Neural cell (in vitro differentiated cells): ENCODE results near the gene SMYD5. TPM values are rescaled to one million over a fixed set of nuclear protein-coding genes. Genes with fewer than 3 reads are reported as not detected.

Experiments
- H2AFZ ChIP-seq: fragments of 200-600, 300-800 bp; sonication (generic), shearing (Covaris generic); 2 replicates; pipeline ENCODE4 v1.6.0; 2014; ENCODE audit warnings: low read depth, mild to moderate bottlenecking, antibody characterized with exemption, low read length, moderate library complexity
- H3F3A ChIP-seq: fragments of 200-600 bp; shearing (Covaris generic); 2 replicates; pipeline ENCODE4 v1.6.1; 2016; ENCODE audit warnings: mild to moderate bottlenecking, moderate library complexity, mixed read lengths, antibody characterized with exemption, low read length; ENCODE audit not compliant: insufficient read depth, poor library complexity, severe bottlenecking
- H3K27ac ChIP-seq: fragments of 200-600, 300-800 bp; sonication (generic), shearing (Covaris generic); 2 replicates; pipeline ENCODE4 v1.5.1; 2014; ENCODE audit warnings: mild to moderate bottlenecking, low read length, moderate library complexity
- H3K27me3 ChIP-seq: fragments of 300-800, 200-600 bp; sonication (generic), shearing (Covaris generic); 2 replicates; pipeline ENCODE4 v1.6.0; 2014; ENCODE audit warnings: mild to moderate bottlenecking, low read depth, low read length, moderate library complexity; ENCODE audit not compliant: insufficient read depth
- H3K36me3 ChIP-seq: fragments of 300-800, 200-600 bp; sonication (generic), shearing (Covaris generic); 2 replicates; pipeline ENCODE4 v1.5.1; 2014; ENCODE audit warnings: mild to moderate bottlenecking, antibody characterized with exemption, low read length, moderate library complexity; ENCODE audit not compliant: insufficient read depth
- H3K4me2 ChIP-seq: fragments of 300-800, 200-600 bp; sonication (generic), shearing (Covaris generic); 2 replicates; pipeline ENCODE4 v1.6.0; 2014; ENCODE audit warnings: mild to moderate bottlenecking, low read length
- H3K4me3 ChIP-seq: fragments of 300-800, 200-600 bp; sonication (generic), shearing (Covaris generic); 2 replicates; pipeline ENCODE4 v1.5.1; 2014; ENCODE audit warnings: mild to moderate bottlenecking, low read length, moderate library complexity
- H3K79me2 ChIP-seq: fragments of 200-600 bp; shearing (Covaris generic); replicated peaks from 2 replicates; pipeline ENCODE4 v1.6.0; 2014; ENCODE audit warnings: mild to moderate bottlenecking, low read length, moderate library complexity; ENCODE audit not compliant: insufficient read depth
- H3K9ac ChIP-seq: fragments of 300-800, 200-600 bp; sonication (generic), shearing (Covaris generic); 2 replicates; pipeline ENCODE4 v1.6.1; 2016; ENCODE audit warnings: mild to moderate bottlenecking, low read length, mixed read lengths
- H3K9me2 ChIP-seq: fragments of 200-600 bp; shearing (Covaris generic); 2 replicates; pipeline ENCODE4 v1.6.1; 2016; ENCODE audit warnings: mild to moderate bottlenecking, low read length, mixed read lengths; ENCODE audit not compliant: insufficient read depth
- H3K9me3 ChIP-seq: fragments of 200-600, 300-800 bp; sonication (generic), shearing (Covaris generic); 2 replicates; pipeline ENCODE4 v1.6.1; 2016; ENCODE audit warnings: mild to moderate bottlenecking, mixed run types, low read length, moderate library complexity, mixed read lengths
- H4K20me1 ChIP-seq: fragments of 200-600 bp; shearing (Covaris generic); 2 replicates; pipeline ENCODE4 v1.6.1; 2016; ENCODE audit warnings: mild to moderate bottlenecking, mixed run types; ENCODE audit not compliant: insufficient read depth
- EP300 ChIP-seq: fragments of 450-650 bp; conservative IDR thresholded peaks from 2 replicates; pipeline ENCODE4 v1.6.1; 2014; ENCODE audit warnings: antibody characterized with exemption, mild to moderate bottlenecking, moderate library complexity; ENCODE audit not compliant: poor library complexity, severe bottlenecking
- EZH2 ChIP-seq: fragments of 200-600, 300-800 bp; shearing (Covaris generic), sonication (generic); IDR thresholded peaks from 2 replicates; pipeline ENCODE4 v1.6.1; 2014; ENCODE audit warnings: antibody characterized with exemption, low read length, borderline replicate concordance, mild to moderate bottlenecking; ENCODE audit not compliant: insufficient read depth, poor library complexity, severe bottlenecking
- MXI1 ChIP-seq: fragments of 450-650 bp; conservative IDR thresholded peaks from 2 replicates; pipeline ENCODE4 v1.6.1; 2014; ENCODE audit warnings: antibody characterized with exemption, mild to moderate bottlenecking; ENCODE audit not compliant: poor library complexity, severe bottlenecking
- POLR2AphosphoS5 ChIP-seq: IDR thresholded peaks from 2 replicates; pipeline ENCODE4 v1.6.1; 2012
- RAD21 ChIP-seq: fragments of 450-650 bp; conservative IDR thresholded peaks from 2 replicates; pipeline ENCODE4 v1.6.1; 2014; ENCODE audit warnings: antibody characterized with exemption, mild to moderate bottlenecking, moderate library complexity
- SMC3 ChIP-seq: fragments of 450-650 bp; conservative IDR thresholded peaks from 2 replicates; pipeline ENCODE4 v1.6.1; 2014; ENCODE audit warnings: antibody characterized with exemption, mild to moderate bottlenecking, moderate library complexity; ENCODE audit not compliant: poor library complexity
- TAF1 ChIP-seq: IDR thresholded peaks from 2 replicates; pipeline ENCODE4 v1.6.1; 2012; ENCODE audit warnings: low read depth
- polyA plus RNA-seq: library from polyadenylated mRNA; depleted of rRNA; stranded (reverse); fragments of >200 nt; gene quantifications from 2 replicates; pipeline ENCODE4 v1.2.3, GENCODE V29; 2014
- TF ChIP-seq, protein P1 (sequence below): IDR thresholded peaks from 2 replicates; pipeline ENCODE4 v1.6.1; 2012; ENCODE audit warnings: borderline replicate concordance
- TF ChIP-seq, protein P2 (sequence below): fragments of 450-650 bp; IDR thresholded peaks from 2 replicates; pipeline ENCODE4 v1.5.1; 2014; ENCODE audit warnings: antibody characterized with exemption, mild to moderate bottlenecking, moderate library complexity; ENCODE audit not compliant: poor library complexity, severe bottlenecking

The SMYD5 gene
- polyA plus RNA-seq, 1 donor from 2014 or later = 15.5 TPM

DNA sequence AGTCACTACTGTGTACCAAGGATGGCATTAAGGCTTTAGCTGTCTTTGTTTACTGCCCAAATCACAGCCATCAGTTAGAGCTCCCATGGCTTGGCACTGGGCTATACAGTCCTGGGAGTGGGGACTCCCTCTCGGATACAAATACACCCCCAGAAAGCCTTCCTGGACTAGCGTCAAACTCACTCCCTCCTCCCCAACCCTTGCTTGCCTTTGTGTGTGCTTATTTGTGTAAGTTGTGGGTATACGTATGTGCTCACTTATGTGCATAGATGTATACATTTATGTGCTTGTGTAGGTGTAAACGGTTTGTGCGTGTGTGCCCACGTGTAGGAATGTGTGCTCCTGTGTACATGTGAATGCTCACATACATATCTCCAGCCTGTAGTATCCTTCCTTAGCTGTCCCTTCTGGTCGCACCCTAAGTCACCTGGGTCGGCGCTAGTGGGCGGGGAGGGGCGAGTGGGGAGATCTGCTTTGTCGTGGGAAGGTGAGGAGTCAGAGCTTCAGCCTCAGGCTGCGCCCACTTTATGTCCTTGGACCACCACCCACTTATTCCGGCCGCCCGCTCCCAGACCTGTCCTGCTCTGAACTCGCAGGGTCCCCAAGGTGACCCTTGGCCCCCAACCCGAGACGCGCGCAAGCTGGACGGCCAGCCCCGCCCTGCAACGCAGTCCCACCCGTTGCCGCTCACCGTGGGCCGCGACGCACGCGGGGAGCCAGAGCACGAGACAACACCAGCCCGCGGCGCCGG, 18.5 kb downstream of the SMYD5 start:
- H3K79me2 ChIP-seq = peaks cover 31% of the 10 kb centered on the region
- no peaks in the 10 kb centered on the region for H3K27me3 ChIP-seq
- H2AFZ ChIP-seq = peak overlapping the region; percentile 13
- TF ChIP-seq, protein P1, sequence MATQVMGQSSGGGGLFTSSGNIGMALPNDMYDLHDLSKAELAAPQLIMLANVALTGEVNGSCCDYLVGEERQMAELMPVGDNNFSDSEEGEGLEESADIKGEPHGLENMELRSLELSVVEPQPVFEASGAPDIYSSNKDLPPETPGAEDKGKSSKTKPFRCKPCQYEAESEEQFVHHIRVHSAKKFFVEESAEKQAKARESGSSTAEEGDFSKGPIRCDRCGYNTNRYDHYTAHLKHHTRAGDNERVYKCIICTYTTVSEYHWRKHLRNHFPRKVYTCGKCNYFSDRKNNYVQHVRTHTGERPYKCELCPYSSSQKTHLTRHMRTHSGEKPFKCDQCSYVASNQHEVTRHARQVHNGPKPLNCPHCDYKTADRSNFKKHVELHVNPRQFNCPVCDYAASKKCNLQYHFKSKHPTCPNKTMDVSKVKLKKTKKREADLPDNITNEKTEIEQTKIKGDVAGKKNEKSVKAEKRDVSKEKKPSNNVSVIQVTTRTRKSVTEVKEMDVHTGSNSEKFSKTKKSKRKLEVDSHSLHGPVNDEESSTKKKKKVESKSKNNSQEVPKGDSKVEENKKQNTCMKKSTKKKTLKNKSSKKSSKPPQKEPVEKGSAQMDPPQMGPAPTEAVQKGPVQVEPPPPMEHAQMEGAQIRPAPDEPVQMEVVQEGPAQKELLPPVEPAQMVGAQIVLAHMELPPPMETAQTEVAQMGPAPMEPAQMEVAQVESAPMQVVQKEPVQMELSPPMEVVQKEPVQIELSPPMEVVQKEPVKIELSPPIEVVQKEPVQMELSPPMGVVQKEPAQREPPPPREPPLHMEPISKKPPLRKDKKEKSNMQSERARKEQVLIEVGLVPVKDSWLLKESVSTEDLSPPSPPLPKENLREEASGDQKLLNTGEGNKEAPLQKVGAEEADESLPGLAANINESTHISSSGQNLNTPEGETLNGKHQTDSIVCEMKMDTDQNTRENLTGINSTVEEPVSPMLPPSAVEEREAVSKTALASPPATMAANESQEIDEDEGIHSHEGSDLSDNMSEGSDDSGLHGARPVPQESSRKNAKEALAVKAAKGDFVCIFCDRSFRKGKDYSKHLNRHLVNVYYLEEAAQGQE = no peak
- no peak for TF ChIP-seq SMC3
- TF ChIP-seq EZH2 = no peak
- TF ChIP-seq EP300 = no peak
- TF ChIP-seq MXI1 = peak; percentile 71
- no peak for TF ChIP-seq RAD21
- TF ChIP-seq POLR2AphosphoS5 = no peak
- TF ChIP-seq TAF1 = no peak
- TF ChIP-seq, protein P2, sequence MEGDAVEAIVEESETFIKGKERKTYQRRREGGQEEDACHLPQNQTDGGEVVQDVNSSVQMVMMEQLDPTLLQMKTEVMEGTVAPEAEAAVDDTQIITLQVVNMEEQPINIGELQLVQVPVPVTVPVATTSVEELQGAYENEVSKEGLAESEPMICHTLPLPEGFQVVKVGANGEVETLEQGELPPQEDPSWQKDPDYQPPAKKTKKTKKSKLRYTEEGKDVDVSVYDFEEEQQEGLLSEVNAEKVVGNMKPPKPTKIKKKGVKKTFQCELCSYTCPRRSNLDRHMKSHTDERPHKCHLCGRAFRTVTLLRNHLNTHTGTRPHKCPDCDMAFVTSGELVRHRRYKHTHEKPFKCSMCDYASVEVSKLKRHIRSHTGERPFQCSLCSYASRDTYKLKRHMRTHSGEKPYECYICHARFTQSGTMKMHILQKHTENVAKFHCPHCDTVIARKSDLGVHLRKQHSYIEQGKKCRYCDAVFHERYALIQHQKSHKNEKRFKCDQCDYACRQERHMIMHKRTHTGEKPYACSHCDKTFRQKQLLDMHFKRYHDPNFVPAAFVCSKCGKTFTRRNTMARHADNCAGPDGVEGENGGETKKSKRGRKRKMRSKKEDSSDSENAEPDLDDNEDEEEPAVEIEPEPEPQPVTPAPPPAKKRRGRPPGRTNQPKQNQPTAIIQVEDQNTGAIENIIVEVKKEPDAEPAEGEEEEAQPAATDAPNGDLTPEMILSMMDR = peak; percentile 9
- no peaks in the 10 kb centered on the region for H3K9me2 ChIP-seq
- peaks cover 2% of the 10 kb centered on the region for H3F3A ChIP-seq
- H3K4me2 ChIP-seq = peak overlapping the region; percentile 66
- no peak overlapping the region for H3K27ac ChIP-seq
- H4K20me1 ChIP-seq = no peaks in the 10 kb centered on the region
- no peaks in the 10 kb centered on the region for H3K9me3 ChIP-seq
- peak overlapping the region; percentile 86 for H3K4me3 ChIP-seq
- H3K36me3 ChIP-seq = no peaks in the 10 kb centered on the region
- peak overlapping the region; percentile 60 for H3K9ac ChIP-seq

DNA sequence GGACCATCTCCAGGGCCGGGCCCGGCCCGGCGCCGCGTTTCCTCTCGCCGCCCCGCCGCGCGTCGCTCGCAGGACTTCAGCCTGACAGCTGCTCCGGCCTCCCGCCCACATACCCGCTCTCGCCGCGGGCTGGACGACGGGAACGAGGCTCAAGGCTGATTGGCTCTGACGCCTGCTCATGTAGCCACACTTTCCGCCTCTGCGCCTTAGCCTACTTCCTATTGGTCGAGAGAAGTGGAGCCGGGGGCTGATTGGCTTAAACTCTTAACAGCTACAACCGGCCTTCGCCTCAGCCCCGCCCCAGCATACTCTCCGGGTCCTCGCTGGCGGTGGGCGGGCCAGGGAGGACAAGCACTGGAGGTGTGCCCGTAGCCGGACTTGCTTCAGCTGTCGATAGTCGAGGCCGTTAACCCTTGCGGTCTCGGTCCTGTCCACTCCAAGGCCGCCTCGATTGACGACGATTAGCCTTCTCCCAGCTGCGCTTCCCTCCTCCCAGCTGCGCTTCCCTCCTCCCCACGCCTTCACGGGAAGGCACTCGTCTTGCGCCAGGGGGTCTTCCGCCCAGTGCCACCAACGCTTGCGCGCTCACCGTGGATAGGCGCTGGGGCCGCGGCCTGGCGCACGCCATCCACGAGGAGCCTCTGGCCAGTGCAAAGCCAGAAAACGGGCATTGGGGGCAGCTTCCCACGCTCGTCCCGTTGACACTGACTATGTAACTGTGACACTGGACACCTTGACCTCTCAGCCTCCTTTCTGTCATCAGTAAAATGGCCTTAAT, 19.3 kb downstream of the SMYD5 start, which contains the start of gene PRADC1:
Gene PRADC1, minus strand, starts transcription at position 86 of the 778 bp plus-strand sequence. Its CDS starts 79 bp downstream, at position 7.
- no peak for TF ChIP-seq SMC3
- peak; percentile 3 for TF ChIP-seq RAD21
- TF ChIP-seq, protein P1 = no peak
- peak; percentile 3 for TF ChIP-seq MXI1
- peak; percentile 67 for TF ChIP-seq POLR2AphosphoS5
- TF ChIP-seq, protein P2 = no peak
- no peaks in the 10 kb centered on the region for H3K9me2 ChIP-seq

More for the DNA sequence above, 19.3 kb downstream of the SMYD5 start, which contains the start of gene PRADC1:
- Histone ChIP-seq H3K36me3 (no peaks in the 10 kb centered on the region), H3K4me3 (peak within 1 kb of the TSS; percentile 86), H3K9me3 (no peaks in the 10 kb centered on the region), H3F3A (peaks cover 2% of the 10 kb centered on the region), H4K20me1 (no peaks in the 10 kb centered on the region), H3K27me3 (no peaks in the 10 kb centered on the region), H2AFZ (peak within 1 kb of the TSS; percentile 40), H3K9ac (peak within 1 kb of the TSS; percentile 90), H3K4me2 (peak within 1 kb of the TSS; percentile 94), H3K79me2 (peaks cover 35% of the 10 kb centered on the region), H3K27ac (peak within 1 kb of the TSS; percentile 86)
